ENCODE results near the gene NUAK1.

Gene NUAK1

GRCh38 chr12:106089935-106090334 is 48.8 kb downstream of the NUAK1 start:
- in situ Hi-C loops (cut with MboI; ENCODE audit: low sequenced_read_pairs) = no loop called here

GRCh38 chr12:106088811-106089485 is 49.8 kb downstream of the NUAK1 start:
- in situ Hi-C loops (cut with MboI; ENCODE audit: low sequenced_read_pairs) = no loop called here

DNA sequence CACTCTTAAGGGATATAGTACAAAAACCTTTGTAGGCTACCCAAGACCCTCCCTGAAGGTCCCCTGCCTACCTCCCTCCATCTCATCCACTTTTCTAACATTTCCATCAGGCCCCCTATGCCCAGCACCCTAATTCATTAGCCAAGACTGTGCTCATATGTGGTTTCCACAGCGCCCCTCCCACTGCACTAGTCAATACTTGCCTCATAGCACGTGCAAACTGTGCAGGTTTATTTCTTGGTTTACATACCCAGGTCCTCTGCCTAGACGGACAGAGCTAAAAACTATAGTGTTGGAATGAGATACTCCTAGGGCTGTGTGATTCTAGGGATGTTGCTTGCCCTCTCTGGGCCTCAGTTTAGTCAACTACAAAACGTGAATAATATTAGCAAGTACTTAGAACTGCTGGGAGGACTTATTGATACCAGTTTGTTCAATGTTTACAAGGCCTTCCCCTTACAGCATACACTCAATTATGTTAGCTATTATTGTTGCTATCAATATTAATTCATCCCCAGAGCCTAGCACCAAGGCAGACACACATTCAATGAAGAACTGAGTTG is 50.4 kb downstream of the NUAK1 start:
- in situ Hi-C loops (cut with MboI; ENCODE audit: low sequenced_read_pairs) = no loop called here

DNA sequence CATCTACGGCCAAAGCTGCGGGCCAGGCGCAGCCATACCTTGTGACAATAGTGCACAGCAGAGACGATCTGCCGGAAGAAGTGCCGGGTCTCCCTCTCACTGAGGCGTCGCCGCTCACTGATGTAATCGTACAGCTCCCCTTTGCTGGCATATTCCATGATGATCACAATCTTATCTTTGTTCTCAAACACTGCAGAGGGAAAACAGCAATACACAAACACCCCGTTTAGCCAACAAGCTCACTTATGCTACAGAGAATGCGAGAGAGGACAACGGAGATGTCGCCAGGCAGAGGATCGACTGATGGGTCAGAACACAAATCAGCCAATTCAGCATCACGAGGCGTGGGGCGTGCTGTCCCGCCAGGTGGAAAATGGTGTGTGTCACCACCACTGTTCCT is 52.1 kb downstream of the NUAK1 start:
- in situ Hi-C loops (cut with MboI; ENCODE audit: low sequenced_read_pairs) = no loop called here

- in situ Hi-C loops (cut with MboI; ENCODE audit: low sequenced_read_pairs) = no loop called here
Measured at GRCh38 chr12:106085213-106085612, 53.5 kb downstream of the NUAK1 start.

DNA sequence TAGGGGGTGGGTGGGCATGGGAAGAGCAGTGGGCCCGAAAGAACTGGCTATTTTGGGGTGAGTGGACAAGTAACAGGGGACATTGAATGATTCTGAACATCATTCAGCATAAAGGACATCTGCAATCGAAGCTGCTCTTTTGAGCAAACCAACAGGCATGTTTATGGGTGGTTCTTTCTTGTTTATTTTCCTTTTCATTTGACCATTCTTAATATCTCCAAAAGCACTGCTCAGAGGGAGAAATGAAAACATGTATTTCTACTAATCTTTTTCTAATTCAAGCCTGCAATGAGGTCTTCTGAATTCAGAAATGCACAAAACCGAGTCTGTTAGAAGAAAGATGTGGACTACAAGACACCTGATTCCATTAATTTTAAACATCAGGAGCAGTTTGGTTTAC is 54.0 kb downstream of the NUAK1 start:
- in situ Hi-C loops (cut with MboI; ENCODE audit: low sequenced_read_pairs) = no loop called here

GRCh38 chr12:106084014-106084671 is 54.6 kb downstream of the NUAK1 start:
- in situ Hi-C loops (cut with MboI; ENCODE audit: low sequenced_read_pairs) = no loop called here

DNA sequence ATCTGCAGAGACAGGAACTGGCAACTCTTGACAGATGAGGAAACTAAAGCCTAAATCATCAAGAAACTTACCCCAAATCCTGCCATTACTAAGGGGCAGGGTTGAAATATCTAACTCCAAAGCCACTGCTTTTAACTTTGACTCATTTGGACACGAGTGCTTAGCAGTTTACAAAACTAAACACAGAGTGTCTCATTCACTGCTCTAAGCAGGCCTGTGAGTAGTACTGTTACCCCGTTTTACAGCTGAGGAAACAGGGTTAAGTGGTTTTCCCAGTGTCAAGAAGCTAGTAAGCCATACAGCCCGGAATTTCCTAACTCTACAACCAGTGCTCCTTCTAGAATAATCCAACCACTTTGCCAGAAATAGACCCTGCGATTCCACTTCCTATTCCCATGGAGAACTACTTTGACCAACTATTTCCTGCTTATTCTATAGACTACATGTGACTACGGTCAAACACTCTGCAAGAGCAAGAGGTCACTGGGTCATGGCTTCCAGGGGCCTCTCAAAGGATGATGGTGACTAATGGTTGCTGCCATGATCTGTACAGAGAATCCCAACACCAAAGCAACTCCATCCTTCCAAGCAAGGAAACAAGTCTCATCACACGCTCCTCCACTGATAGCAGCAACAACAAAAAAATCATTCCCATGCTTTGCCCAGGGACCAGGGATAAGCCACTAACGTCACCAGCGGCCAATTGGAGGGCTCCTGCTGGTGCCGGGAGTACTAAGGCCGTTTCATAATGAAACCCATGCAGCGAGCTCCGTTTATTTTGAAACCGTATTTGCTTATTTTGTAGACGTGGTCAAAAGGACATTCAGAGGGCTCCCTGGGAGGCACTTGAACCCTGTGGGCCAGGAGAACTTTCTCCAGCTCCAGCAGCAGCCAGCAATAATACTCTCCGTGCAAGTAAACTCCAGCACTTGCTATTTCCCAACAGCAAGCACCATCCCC is 56.3 kb downstream of the NUAK1 start:
- in situ Hi-C loops (cut with MboI; ENCODE audit: low sequenced_read_pairs) = no loop called here

DNA sequence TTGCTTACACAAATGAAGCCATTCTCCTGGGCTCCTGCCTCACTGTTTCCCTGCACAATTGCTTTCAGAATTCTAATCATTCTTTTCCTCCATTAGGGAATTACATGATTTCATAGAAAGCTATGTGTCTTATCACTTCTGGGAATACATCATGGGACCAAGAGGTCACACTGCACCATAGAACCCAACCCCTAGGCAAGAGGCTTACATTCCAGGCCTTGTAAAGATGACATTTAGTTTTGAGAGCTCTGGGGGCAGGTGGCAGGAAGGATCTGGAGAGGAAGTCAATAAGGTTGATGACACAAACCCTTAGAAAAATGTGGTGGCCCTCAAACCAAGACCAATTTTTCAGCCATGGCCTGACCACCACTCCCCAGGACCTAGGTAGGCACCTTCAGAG is 57.1 kb downstream of the NUAK1 start:
- in situ Hi-C loops (cut with MboI; ENCODE audit: low sequenced_read_pairs) = no loop called here

- in situ Hi-C loops (cut with MboI; ENCODE audit: low sequenced_read_pairs) = no loop called here
Measured at GRCh38 chr12:106080791-106081170, 58.0 kb downstream of the NUAK1 start.

DNA sequence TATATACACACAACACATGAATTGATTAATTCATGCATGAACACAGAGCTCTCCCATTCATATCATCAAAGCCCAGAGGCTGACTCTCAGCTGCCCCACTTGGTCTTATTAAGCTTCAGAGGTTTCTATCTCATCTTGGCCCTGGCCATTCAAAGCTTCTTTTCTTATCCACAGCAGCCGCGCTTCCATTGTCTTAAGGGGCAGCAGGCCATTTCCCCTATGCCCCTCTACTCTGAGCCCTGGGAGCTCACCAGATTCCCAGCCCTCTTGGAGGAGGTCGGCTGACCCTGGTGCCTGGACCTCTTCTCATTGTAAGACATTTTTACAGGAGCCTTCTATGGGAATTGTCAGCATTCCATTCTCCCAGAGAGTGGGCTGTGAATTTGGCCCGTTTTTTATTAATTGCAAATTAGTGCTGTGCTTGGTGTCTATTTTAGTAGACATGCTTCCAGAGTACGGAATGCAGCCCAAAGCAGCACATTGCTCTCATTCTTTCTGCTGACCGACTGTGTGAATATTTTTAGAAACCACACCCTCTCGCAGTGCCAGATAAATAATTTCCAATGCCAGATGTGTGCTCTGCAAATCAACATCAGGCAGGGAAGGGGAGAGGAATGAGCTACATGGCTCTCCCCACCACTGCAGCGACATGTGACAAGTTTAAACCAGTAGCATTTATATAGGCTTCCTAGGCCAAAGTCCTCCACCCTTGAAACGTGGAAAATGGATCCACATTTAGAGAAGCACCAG is 58.5 kb downstream of the NUAK1 start:
- in situ Hi-C loops (cut with MboI; ENCODE audit: low sequenced_read_pairs) = no loop called here

DNA sequence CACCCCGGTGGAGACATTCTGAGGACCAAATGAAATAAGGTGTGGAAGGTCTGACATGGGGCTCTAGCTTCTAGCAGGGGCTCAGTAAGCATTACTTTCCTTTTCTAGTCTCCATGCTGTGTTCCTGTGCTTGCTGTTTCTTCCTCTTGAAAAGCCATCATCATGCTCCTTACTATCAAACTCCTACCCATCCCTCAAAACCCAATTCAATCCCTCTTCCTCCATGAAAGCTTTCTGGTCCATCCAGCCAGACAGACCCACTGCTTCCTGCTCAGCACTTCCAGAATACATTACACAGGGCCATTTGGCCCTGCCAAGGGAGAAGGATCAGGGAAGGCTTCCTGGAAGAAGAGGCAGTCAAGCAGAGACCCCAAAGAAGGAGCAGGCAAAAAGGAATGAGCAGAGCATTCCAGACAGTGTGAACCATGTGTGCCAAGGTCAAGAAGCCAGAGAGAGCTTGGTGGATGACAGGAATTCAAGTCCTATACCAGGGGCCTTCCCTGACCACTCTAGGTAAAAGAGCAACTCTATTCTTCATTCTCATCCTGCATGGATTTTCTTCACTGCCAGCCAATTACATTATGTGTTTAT is 59.5 kb downstream of the NUAK1 start:
- in situ Hi-C loops (cut with MboI; ENCODE audit: low sequenced_read_pairs) = no loop called here

DNA sequence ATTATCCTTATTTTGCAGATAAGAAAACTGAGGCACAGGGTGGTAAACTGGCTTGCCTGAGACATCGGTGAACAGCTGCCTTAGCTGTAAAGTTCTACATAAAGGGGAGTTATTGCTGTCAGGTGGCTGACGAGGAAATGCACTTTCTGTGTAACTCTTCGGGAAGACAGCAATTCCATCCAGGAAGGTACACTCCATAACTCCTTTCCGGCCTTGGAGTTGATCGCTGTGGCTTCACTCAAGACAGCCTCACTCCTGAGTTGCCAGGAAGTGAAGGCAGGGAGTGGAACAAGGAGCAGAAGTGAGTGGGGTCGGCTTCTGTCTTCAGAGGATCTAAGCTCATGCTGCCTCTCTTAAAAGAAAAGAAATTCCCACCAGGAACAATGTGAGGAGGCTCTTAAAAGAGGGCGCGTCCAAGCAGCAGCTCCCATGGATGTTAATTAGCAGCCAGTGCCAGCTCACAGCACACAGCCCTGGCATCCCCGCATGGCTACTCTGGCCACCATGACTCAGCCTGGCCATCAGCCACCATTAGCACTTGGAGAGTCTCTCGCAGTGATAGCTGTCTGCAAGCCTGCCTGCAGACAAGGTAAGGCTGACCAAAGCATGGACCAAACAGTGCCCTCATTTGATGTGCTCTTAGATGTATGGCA is 60.3 kb downstream of the NUAK1 start:
- in situ Hi-C loops (cut with MboI; ENCODE audit: low sequenced_read_pairs) = no loop called here

- in situ Hi-C loops (cut with MboI; ENCODE audit: low sequenced_read_pairs) = no loop called here
Measured at GRCh38 chr12:106074706-106075392, 63.9 kb downstream of the NUAK1 start.

- in situ Hi-C loops (cut with MboI; ENCODE audit: low sequenced_read_pairs) = no loop called here
Measured at GRCh38 chr12:106074361-106074705, 64.4 kb downstream of the NUAK1 start.

DNA sequence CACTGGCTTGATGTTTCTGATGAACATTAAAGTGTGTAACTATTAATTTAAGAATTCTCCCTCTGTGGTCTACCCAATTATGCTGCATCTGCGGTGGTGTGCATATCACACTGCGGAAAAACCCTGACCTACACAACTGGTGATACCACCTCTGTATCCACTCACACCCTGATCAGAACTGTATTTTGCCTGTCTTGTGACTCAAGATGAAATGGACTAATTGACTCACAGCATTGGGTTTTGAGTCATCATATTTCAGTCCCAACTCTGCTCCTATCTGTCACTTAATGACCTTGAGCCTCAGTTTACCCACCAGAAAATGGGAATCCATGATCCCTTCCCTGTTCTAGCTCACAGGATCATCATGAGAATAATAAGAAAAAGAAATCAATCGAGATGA is 65.6 kb downstream of the NUAK1 start:
- in situ Hi-C loops (cut with MboI; ENCODE audit: low sequenced_read_pairs) = no loop called here

GRCh38 chr12:106072751-106073150 is 66.0 kb downstream of the NUAK1 start:
- in situ Hi-C loops (cut with MboI; ENCODE audit: low sequenced_read_pairs) = no loop called here

DNA sequence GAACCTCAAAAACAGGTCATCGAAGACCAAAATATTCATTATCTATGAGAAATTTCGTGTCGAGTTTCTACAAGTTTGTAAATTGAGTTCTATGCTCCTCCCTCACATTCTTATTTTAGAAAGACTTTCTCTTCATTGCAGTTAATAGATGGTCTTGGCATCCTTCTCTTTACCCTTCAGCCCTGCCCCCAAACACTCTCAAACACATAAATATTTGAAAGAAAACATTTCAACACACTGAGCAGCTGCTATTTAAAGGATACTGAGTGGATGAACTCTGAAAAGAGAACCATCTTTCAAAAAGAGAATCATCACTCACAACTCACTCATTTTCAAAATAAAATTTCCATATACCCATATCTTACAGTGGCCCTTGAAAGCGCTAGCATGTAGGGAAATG is 67.1 kb downstream of the NUAK1 start:
- in situ Hi-C loops (cut with MboI; ENCODE audit: low sequenced_read_pairs) = no loop called here

- in situ Hi-C loops (cut with MboI; ENCODE audit: low sequenced_read_pairs) = no loop called here
Measured at GRCh38 chr12:106070611-106071010, 68.1 kb downstream of the NUAK1 start.

Measured in HL-60/S4 treated with retinoic acid at 250 ng/mL for 4 days and 3 days (cell line).